ENCODE data around the gene MYT1.
"Not testable (repeated sequence)": the region's sequence is repeated elsewhere in the genome, so short reads cannot be mapped to it uniquely, and the experiment has no call there.

The MYT1 gene

DNA sequence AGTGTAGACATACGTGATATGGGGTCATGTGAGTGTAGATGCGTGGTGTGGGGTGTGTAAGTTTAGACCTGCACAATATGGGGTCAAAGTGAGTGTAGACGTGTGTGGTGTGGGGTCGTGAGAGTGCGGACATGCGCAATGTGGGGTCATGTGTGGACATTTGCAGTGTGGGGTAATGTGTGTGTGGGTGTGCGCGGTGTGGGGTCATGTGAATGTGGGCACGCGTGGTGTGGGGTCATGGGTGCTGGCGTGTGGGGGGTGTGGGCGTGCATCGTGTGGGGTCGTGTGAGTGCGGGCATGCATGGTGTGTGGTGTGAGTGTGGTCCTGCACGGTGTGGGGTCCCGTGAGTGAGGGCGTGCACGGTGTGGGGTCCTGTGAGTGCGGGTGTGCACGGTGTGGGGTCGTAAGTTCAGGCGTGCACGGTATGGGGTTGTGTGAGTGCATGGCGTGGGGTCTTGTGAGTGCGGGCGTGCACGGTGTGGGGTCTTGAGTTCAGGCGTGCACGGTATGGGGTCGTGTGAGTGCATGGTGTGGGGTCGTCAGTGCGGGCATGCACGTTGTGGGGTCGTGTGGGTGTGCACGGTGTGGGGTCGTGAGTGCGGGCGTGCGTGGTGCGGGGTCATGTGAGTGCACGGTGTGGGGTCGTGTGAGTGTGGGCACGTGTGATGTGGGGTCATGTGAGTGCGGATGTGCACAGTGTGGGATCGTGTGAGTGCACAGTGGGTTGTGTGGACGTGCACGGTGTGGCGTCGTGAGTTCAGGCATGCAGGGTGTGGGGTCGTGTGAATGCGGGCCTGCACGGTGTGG is 105.6 kb downstream of the MYT1 start:
- no peak for DNase-seq

DNA sequence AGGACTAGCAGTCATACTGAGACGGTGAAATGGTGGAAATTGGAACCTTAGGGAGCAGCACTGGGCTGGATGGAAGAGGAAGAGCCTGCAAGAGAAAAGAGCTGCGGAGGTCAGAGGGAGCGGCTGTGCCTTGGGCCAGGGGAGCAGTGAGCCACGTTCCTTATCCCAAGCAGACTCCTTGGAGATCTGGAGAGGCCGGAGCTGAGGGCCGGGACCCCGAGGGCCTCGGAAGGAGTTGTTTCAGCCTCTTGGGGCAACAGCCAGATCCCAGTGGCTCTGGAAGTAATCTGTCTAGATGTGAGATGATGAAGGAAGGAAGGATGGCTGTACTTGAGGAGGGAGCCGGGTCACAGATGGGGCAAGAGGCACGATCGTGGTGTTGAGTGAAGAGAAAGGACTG is 107.4 kb downstream of the MYT1 start:
- no peak for DNase-seq

DNA sequence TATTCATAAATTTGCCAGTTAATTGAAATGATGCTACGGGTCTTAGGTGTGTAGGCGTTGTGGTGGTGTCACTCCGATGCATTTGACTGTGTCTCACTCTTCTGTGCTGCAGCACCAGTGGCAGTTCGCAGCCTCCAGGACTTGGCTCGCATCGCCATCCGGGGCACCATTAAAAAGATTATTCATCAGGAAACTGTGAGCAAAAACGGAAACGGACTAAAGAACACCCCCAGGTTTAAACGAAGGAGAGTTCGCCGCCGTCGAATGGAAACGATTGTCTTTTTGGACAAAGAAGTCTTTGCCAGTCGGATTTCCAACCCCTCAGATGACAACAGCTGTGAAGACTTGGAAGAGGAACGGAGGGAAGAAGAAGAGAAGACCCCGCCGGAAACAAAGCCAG is 108.9 kb downstream of the MYT1 start:
- DNase-seq, result no peak

DNA sequence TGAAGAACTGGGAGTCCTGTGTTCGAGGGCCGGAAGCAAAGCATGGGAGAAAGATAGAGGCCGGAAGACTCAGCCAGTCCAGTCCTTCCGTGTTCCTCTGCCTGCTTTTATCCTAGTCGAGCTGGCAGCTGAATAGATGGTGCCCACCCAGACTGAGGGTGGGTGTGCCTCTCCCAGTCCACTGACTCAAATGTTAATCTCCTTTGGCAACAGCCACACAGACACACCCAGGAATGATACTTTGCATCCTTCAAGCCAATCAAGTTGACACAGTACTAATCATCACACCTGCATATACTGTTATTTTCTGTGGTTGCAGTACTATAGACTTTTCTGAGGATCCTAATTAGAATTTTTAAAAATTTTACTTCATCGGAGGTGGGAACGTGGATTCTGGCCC is 112.6 kb downstream of the MYT1 start:
- DNase-seq, result no peak

DNA sequence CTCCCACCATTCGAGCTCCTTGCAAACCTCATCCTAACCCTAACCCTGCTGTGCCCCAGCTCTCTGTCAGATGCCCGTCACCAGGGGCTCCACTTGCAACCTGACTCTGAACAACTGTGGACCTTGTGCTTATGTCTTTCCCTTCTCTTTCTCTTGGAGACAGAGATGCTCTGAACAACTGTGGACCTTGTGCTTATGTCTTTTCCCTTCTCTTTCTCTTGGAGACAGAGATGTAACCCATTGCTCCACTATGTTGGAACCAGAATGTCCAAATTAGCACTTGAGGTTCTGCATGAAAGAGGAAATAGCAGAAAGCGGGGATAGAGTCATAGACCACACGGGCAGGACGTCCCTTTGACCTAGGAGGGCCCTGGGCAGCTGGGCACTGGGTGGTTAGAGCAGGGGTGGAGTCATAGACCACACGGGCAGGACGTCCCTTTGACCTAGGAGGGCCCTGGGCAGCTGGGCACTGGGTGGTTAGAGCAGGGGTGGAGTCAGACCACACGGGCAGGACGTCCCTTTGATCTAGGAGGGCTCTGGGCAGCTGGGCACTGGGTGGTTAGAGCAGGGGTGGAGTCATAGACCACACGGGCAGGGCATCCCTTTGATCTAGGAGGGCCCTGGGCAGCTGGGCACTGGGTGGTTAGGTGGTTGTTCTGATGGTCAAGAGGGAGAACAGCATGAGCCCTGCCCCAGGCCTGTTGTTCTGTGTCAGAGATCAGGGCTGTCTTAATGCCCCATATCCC is 113.5 kb downstream of the MYT1 start:
- no peak for DNase-seq

DNA sequence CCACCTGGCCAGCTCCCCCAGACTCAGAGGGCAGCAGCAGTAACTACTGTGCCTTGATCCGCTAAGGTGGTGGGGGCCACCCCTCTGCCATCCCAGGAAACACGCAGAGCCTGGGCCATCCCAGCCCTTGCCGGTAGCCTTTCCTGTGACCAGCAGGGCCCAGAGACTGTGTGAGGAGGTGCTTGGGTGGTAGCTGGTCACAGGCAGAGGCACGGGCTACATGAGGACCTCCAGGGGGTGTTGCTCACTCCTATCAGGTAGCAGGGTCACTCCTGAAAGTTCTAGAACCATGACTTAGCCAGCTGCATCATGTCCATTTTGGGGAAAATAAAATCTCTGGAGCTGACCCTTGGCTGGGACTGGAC is 114.0 kb downstream of the MYT1 start:
- DNase-seq, result no peak

DNA sequence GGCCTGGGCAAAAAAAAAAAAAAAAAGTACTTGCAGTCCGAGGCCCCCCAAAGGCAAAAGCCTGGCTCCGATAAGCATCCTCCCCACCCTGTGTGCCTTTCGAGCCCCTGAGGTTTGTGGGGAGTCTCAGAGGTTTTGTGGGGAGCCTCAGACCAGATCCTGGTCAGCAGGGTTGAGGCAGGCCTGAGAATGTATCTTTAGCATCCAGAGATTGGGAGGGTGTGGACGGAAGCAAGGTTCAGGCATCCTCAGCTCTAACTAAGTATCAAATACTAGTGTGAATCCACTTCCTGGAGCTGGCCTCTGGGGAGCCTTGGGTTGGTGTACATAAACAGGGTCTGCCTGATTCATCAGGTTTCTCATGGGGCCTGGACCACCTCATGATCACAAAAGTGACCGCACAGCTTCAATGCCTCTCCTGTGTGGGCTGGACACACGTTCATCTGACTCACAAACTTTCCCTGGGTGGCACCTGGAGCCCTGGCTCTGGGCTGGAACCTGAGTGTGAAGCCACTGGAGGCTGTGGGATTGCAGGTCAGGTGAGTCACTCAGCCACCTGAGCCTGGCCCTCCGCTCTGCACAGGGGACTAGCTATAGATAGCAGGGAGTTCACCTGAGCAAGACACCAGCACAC is 115.7 kb downstream of the MYT1 start:
- no peak for DNase-seq

DNA sequence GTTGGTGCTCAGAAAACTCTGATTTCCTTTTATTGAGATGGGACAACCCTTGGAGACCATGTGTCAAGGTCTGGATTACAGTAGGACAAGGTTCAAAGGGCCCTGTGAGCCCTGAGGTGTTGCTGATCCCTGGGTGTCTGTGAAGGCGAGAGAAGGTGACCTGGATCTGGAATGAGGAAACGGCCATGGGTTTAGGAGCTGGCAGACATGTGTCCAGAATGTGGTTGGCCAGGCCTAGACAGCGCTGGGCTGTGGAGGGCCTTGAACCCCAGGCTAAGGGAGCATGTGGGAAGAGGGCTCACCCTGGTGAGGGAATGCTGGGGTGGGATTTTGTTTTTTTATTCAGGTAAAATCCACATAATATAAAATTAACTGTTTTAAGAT is 116.2 kb downstream of the MYT1 start:
- DNase-seq, result no peak

DNA sequence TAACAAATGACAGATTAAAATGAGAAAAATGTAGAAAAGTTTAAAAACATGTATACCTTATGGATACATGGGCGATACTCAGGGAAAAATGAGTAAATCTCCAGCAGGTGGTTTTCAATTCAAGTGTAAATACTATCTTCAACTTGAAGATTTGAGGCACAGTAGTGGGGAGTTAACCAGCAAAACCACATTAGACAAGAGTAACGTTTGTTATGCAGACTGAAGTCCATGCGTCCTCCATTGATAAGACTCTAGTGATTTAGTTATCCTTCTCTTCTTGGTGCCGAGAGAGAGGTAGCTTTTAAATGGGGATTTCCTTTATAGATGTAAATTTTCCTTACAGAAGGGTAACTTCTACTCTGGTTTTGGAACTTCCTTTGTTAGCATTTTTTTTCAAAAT is 119.4 kb downstream of the MYT1 start:
- DNase-seq, result no peak

DNA sequence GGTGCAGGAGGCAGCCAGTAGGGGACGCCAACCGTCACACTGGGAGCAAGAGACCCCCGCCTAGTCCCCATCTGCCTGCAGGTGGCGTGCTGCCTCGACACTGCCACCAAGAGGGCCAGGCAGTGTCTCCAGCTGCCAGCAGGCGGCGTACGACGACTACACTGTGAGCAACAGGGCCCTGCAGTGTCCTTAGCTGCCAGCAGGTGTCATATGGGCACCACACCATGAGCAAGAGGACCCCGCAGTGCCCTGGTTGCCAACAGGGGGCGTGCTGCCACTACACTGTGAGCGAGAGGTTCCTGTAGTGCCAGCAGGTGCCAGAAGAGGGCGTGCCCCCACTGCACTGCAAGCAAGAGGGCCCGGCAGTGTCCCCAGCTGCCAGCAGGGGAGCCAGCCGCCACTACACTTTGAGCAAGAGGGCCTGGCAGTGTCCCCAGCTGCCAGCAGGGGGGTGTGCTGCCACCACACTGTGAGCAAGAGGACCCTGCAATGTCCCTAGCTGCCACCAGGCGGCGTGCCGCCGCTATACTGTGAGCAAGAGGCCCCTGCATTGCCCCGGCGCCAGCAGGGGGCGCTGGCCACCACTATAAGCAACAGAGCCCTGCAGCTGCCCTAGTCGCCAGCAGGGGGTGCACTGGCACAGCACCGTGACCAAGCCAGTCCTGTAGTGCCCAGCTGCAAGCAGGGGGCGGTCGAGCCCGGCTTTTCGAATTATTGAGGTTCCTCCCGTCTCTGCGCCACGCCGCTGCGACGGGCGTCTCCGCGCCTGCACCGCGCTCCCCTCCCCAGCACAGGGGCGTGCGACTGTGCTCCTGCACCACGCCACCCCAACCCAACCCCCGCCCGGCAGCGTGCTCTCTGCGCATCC is 121.6 kb downstream of the MYT1 start:
- not testable (repeated sequence) for DNase-seq

DNA sequence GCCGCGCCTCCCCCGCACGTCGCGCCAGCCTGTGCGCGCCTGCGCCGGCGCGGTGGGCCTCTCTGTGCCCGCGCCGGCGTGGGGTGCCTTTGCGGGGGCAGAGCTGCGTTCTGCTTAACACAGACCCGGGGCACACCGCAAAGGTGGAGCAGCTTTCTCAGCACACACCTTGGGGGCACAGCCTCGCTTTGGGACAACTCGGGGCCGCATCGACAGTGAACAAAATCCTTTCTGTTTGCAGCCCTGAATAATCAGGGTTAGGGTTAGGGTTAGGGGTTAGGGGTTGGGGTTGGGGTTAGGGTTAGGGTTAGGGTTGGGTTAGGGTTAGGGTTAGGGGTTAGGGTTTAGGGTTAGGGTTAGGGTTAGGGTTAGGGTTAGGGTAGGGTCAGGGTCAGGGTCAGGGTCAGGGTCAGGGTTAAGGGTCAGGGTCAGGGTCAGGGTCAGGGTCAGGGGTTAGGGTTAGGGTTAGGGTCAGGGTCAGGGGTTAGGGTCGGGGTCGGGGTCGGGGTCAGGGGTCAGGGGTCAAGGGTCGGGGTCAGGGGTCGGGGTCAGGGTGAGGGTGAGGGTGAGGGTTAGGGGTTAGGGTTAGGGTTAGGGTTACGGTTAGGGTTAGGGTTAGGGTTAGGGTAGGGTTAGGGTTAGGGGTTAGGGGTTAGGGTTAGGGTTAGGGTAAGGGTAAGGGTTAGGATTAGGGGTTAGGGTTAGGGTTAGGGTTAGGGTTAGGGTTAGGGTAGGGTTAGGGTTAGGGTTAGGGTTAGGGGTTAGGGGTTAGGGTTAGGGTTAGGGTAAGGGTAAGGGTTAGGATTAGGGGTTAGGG is 122.4 kb downstream of the MYT1 start:
- not testable (repeated sequence) for DNase-seq

DNA sequence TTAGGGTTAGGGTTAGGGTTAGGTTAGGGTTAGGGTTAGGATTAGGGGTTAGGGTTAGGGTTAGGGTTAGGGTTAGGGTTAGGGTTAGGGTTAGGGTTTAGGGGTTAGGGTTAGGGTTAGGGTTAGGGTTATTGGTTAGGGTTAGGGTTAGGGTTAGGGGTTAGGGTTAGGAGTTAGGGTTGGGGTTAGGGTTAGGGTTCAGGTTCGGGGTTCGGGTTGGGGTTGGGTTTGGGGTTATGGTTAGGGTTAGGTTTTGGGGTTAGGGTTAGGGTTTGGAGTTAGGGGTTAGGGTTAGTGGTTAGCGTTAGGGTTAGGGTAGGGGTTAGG is 123.0 kb downstream of the MYT1 start:
- DNase-seq, result not testable (repeated sequence)
